Upper lobe of right lung (tissue), 1 donor: Measurements from ENCODE around the gene MYOZ3. TPM values are rescaled to one million over a fixed set of nuclear protein-coding genes. Genes with fewer than 3 reads are reported as not detected.

Experiments used
- ATAC-seq: fragments of 200-7000 bp; cut with Tn5 transposase; one replicate; pipeline ENCODE4 v1.9.1; 2020; ENCODE audit warnings: mild to moderate bottlenecking, moderate library complexity
- DNase-seq: peaks from one replicate; pipeline ENCODE4 v3.0.0-alpha.2; 2020
- H3K27ac ChIP-seq: fragments of 200-600 bp; one replicate; pipeline ENCODE4 v1.8.0; 2022
- H3K27me3 ChIP-seq: fragments of 200-600 bp; one replicate; pipeline ENCODE4 v1.8.0; 2022; ENCODE audit warnings: mild to moderate bottlenecking
- H3K36me3 ChIP-seq: fragments of 200-600 bp; one replicate; pipeline ENCODE4 v1.8.0; 2022
- H3K4me1 ChIP-seq: fragments of 200-600 bp; one replicate; pipeline ENCODE4 v1.8.0; 2022
- H3K4me3 ChIP-seq: fragments of 200-600 bp; one replicate; pipeline ENCODE4 v1.8.0; 2022; ENCODE audit warnings: mild to moderate bottlenecking
- H3K9me3 ChIP-seq: fragments of 200-600 bp; one replicate; pipeline ENCODE4 v1.8.0; 2022
- intact Hi-C: fragments of 100-400 bp; cut with DNase I; formaldehyde crosslinking; loops from one replicate; pipeline ENCODE4 v1.11.0; 2022
- total RNA-seq: library from RNA; stranded (reverse); fragmentation: NEBNext Ultra II Directional; extraction: Animal tissue kit (Norgen Biotek cat#: 25700); gene quantifications from one replicate; pipeline ENCODE4 v1.2.1, GENCODE V29; 2021
- TF ChIP-seq, protein P1 (sequence below): fragments of 200-600 bp; IDR thresholded peaks from one replicate; pipeline ENCODE4 v1.8.0; 2022; ENCODE audit warnings: antibody characterized with exemption
- donor health status: DM: no; HTN: yes; CAD: no; lungs with severe emphysema.

MYOZ3 gene
- total RNA-seq, 1 donor from 2014 or later: 1.7 TPM

DNA sequence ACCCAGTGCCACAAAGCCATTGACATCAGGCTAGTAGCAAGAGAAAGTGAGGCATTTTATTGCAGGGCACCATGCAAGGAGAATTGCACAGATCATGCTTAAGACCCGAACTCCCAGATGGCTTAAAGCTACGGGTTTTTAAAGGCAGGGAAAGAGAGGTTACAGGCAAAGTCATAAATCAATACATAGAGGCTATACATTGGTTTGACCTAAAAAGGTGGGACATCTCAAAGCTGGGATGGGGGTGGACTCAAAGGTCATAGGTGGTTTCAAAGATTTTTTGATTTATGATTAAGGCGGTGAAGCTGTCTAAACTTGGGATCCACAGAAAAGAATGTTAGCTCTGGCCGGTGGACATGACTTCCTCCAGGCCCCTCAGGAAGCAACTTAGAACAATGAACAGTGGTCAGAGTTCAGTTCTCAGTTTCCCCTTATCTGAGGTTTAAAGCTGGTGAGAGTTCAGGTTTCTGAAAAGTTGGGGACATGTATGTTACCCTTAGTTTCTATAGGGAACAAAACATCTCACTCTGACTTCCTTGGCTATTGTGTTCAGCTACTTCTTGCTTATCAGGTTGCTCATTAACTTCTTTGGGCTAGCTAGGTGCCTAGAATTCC lies 45.8 kb downstream of the MYOZ3 start:
- TF ChIP-seq, protein P1, sequence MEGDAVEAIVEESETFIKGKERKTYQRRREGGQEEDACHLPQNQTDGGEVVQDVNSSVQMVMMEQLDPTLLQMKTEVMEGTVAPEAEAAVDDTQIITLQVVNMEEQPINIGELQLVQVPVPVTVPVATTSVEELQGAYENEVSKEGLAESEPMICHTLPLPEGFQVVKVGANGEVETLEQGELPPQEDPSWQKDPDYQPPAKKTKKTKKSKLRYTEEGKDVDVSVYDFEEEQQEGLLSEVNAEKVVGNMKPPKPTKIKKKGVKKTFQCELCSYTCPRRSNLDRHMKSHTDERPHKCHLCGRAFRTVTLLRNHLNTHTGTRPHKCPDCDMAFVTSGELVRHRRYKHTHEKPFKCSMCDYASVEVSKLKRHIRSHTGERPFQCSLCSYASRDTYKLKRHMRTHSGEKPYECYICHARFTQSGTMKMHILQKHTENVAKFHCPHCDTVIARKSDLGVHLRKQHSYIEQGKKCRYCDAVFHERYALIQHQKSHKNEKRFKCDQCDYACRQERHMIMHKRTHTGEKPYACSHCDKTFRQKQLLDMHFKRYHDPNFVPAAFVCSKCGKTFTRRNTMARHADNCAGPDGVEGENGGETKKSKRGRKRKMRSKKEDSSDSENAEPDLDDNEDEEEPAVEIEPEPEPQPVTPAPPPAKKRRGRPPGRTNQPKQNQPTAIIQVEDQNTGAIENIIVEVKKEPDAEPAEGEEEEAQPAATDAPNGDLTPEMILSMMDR: no peak
- no peak for DNase-seq
- no peak overlapping the region for H3K27ac ChIP-seq

DNA sequence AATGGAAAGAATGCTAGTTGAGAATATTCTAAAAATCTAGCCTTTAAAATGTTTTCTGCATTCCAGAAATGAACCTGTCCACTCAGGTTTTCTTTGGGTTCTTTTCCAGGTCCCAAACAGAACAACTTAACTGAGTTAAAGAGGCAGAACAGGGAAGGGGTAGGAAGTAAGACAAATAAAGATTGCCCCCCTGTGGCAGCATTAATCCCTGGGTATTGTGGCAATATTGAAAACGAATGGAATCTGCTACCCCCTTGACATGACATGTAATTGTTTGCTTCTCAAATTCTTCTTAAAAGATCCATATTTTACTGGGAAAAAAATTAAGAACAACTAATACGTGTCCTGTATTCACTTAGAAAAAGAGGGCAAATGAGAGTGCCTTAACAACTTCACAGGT lies 49.1 kb downstream of the MYOZ3 start:
- Histone ChIP-seq H3K27ac (no peak overlapping the region), H3K9me3 (no peaks in the 10 kb centered on the region), H3K4me3 (no peak overlapping the region), H3K4me1 (no peaks in the 10 kb centered on the region), H3K27me3 (no peaks in the 10 kb centered on the region), H3K36me3 (peaks cover 81% of the 10 kb centered on the region)
- DNase-seq (no peak), ATAC-seq (no peak)
- intact Hi-C loops: no loop called here
- TF ChIP-seq, protein P1: peak; percentile 37

More for the DNA sequence above, 45.8 kb downstream of the MYOZ3 start:
- Histone ChIP-seq H3K36me3 (peaks cover 48% of the 10 kb centered on the region), H3K4me3 (no peak overlapping the region), H3K27me3 (no peaks in the 10 kb centered on the region), H3K4me1 (no peaks in the 10 kb centered on the region), H3K9me3 (no peaks in the 10 kb centered on the region)
- ATAC-seq: no peak
- intact Hi-C loops: no loop called here

DNA sequence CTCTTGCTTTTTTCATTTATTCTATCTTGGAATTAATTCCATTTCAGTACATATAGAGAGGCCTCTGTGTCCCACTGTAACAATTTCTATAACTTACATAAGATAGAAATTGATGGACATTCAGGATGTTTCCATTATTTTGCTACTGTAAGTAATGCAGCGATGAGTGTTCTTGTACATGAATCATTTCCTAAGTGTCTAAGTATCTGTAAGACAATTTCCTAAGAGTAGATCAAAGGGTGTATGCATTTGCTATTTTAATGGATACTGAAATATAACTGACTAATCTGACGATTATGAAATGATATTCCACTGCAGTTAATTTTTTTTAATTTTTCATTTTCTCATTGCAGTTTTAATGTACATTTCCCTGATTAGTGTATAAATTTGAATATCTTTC lies 62.8 kb downstream of the MYOZ3 start:
- TF ChIP-seq, protein P1: no peak
- Histone ChIP-seq H3K27ac (no peak overlapping the region), H3K36me3 (peaks cover 97% of the 10 kb centered on the region), H3K27me3 (no peaks in the 10 kb centered on the region), H3K4me1 (no peaks in the 10 kb centered on the region), H3K4me3 (no peak overlapping the region), H3K9me3 (no peaks in the 10 kb centered on the region)
- DNase-seq (no peak), ATAC-seq (no peak)
- intact Hi-C loops: no loop called here

Other genes with a start within 250 kb of the MYOZ3 start
- gene CD74, start 248.3 kb upstream of the MYOZ3 start, total RNA-seq: 2,961 TPM
- 1,578 TPM for gene RPS14, start 211.5 kb upstream of the MYOZ3 start, total RNA-seq
- 143 TPM for gene NDST1, start 153.1 kb upstream of the MYOZ3 start, total RNA-seq
- gene SYNPO, start 20.6 kb upstream of the MYOZ3 start, total RNA-seq: 151 TPM
- 51.2 TPM for gene RBM22, start 39.8 kb downstream of the MYOZ3 start, total RNA-seq
- gene DCTN4, start 97.8 kb downstream of the MYOZ3 start, total RNA-seq: 68.5 TPM
- 28.3 TPM for gene SMIM3, start 117.5 kb downstream of the MYOZ3 start, total RNA-seq
- gene IRGM, start 185.3 kb downstream of the MYOZ3 start, total RNA-seq: not detected
- 1.8 TPM for gene ZNF300, start 243.7 kb downstream of the MYOZ3 start, total RNA-seq